Trophoblast cell (in vitro differentiated cells and primary cell): ENCODE data around the gene PSMF1.

Experiments used
- DNase-seq, 2 donors: peaks; one replicate each; pipeline ENCODE4 v3.0.0-alpha.2; 2016
- H2AFZ ChIP-seq: 2 replicates; pipeline ENCODE4 v1.6.1; 2013; ENCODE audit warnings: low read length, moderate library complexity, mild to moderate bottlenecking; ENCODE audit not compliant: insufficient read depth, poor library complexity
- H2AK5ac ChIP-seq: 2 replicates; pipeline ENCODE4 v1.6.1; 2013; ENCODE audit warnings: mild to moderate bottlenecking, low read length
- H2BK120ac ChIP-seq: 2 replicates; pipeline ENCODE4 v1.6.1; 2013; ENCODE audit warnings: low read length, mild to moderate bottlenecking, moderate library complexity; ENCODE audit not compliant: insufficient read depth, poor library complexity
- H2BK12ac ChIP-seq: 2 replicates; pipeline ENCODE4 v1.6.1; 2013; ENCODE audit warnings: mild to moderate bottlenecking, low read length, moderate library complexity
- H2BK5ac ChIP-seq: 2 replicates; pipeline ENCODE4 v1.6.1; 2013; ENCODE audit warnings: low read length, low read depth, moderate library complexity, mild to moderate bottlenecking; ENCODE audit not compliant: poor library complexity
- H3K14ac ChIP-seq: 2 replicates; pipeline ENCODE4 v1.6.1; 2013; ENCODE audit warnings: mild to moderate bottlenecking, low read length
- H3K18ac ChIP-seq: 2 replicates; pipeline ENCODE4 v1.6.1; 2013; ENCODE audit warnings: mild to moderate bottlenecking, low read length
- H3K23ac ChIP-seq: 2 replicates; pipeline ENCODE4 v1.6.1; 2013; ENCODE audit warnings: low read length
- H3K27ac ChIP-seq: 2 replicates; pipeline ENCODE4 v1.5.1; 2013; ENCODE audit warnings: low read depth, mild to moderate bottlenecking, inconsistent platforms, low read length, moderate library complexity
- H3K27me3 ChIP-seq: 2 replicates; pipeline ENCODE4 v1.6.1; 2013; ENCODE audit warnings: inconsistent platforms, mild to moderate bottlenecking, low read length, moderate library complexity; ENCODE audit not compliant: insufficient read depth
- H3K36me3 ChIP-seq, 2 experiments: 1 replicate in 1 of 2; 2 replicates in 1 of 2; pipeline ENCODE4 v1.6.1; 2013; ENCODE audit warnings: low read length in 2 of 2, mild to moderate bottlenecking in 2 of 2, moderate library complexity in 1 of 2; ENCODE audit not compliant: insufficient read depth in 2 of 2, control insufficient read depth in 1 of 2
- H3K4ac ChIP-seq: 2 replicates; pipeline ENCODE4 v1.6.1; 2013; ENCODE audit warnings: low read depth, mild to moderate bottlenecking, low read length, moderate library complexity
- H3K4me1 ChIP-seq, 2 experiments: 1 replicate in 1 of 2; 2 replicates in 1 of 2; pipeline ENCODE4 v1.6.1; 2013; ENCODE audit warnings: low read length in 2 of 2, mild to moderate bottlenecking in 2 of 2, moderate library complexity in 1 of 2; ENCODE audit not compliant: insufficient read depth in 2 of 2, control insufficient read depth in 1 of 2
- H3K4me2 ChIP-seq: 2 replicates; pipeline ENCODE4 v1.6.1; 2013; ENCODE audit warnings: inconsistent platforms, mild to moderate bottlenecking, low read length, moderate library complexity
- H3K4me3 ChIP-seq: 2 replicates; pipeline ENCODE4 v1.5.1; 2013; ENCODE audit warnings: mild to moderate bottlenecking, low read depth, low read length, inconsistent platforms
- H3K79me1 ChIP-seq: one replicate; pipeline ENCODE4 v1.6.1; 2013; ENCODE audit warnings: low read length
- H3K79me2 ChIP-seq: 2 replicates; pipeline ENCODE4 v1.6.1; 2013; ENCODE audit warnings: low read length, mild to moderate bottlenecking; ENCODE audit not compliant: control insufficient read depth, insufficient read depth, poor library complexity
- H3K9ac ChIP-seq: 2 replicates; pipeline ENCODE4 v1.6.1; 2013; ENCODE audit warnings: mild to moderate bottlenecking, low read length
- H3K9me3 ChIP-seq: 2 replicates; pipeline ENCODE4 v1.6.1; 2013; ENCODE audit warnings: low read depth, mild to moderate bottlenecking, control low read depth, inconsistent platforms, low read length; ENCODE audit not compliant: insufficient read depth
- H4K12ac ChIP-seq: 2 replicates; pipeline ENCODE4 v1.6.1; 2013; ENCODE audit warnings: low read depth, mild to moderate bottlenecking, low read length, moderate library complexity
- H4K8ac ChIP-seq: 2 replicates; pipeline ENCODE4 v1.6.1; 2013; ENCODE audit warnings: low read depth, mild to moderate bottlenecking, low read length, moderate library complexity
- H4K91ac ChIP-seq: one replicate; pipeline ENCODE4 v1.6.1; 2013; ENCODE audit warnings: low read depth, mild to moderate bottlenecking, low read length, moderate library complexity
- WGBS: extraction: QIAGEN DNeasy Blood & Tissue Kit; methylation state at CpG from one replicate; pipeline ENCODE4 v1.1.7; 2013; ENCODE audit warnings: missing lambda C conversion rate; ENCODE audit not compliant: insufficient read length, insufficient coverage; ENCODE audit errors: extremely low coverage; 5-methylcytosine and 5-hydroxymethylcytosine counted together

PSMF1 gene

GRCh38 chr20:1122388-1123315, 4.2 kb downstream of the PSMF1 start:
- peaks cover 5% of the 10 kb centered on the region for H3K79me1 ChIP-seq
- H2AK5ac ChIP-seq: no peak overlapping the region
- no peak overlapping the region for H3K4me3 ChIP-seq
- DNase-seq: peak in 1 of 2 donors; percentile 8
- no peak overlapping the region for H3K9ac ChIP-seq
- no peak overlapping the region for H4K91ac ChIP-seq
- WGBS: no CpG with 5 or more reads among the region's 12 CpGs
- no peak overlapping the region for H3K4me2 ChIP-seq
- H2BK5ac ChIP-seq: no peak overlapping the region
- H4K12ac ChIP-seq: no peak overlapping the region
- peaks cover 7 to 10% of the 10 kb centered on the region in 2 experiments for H3K4me1 ChIP-seq
- no peak overlapping the region for H3K14ac ChIP-seq
- H3K36me3 ChIP-seq: peaks cover 11 to 32% of the 10 kb centered on the region in 2 experiments
- no peaks in the 10 kb centered on the region for H3K27me3 ChIP-seq
- H4K8ac ChIP-seq: no peak overlapping the region
- no peak overlapping the region for H3K27ac ChIP-seq
- no peak overlapping the region for H2BK120ac ChIP-seq
- H3K23ac ChIP-seq: no peak overlapping the region
- H3K79me2 ChIP-seq: peaks cover 11% of the 10 kb centered on the region
- H3K4ac ChIP-seq: no peak overlapping the region
- no peak overlapping the region for H2AFZ ChIP-seq
- H2BK12ac ChIP-seq: no peak overlapping the region
- peaks cover 1% of the 10 kb centered on the region for H3K9me3 ChIP-seq
- H3K18ac ChIP-seq: no peak overlapping the region

GRCh38 chr20:1123666-1124065, 5.3 kb downstream of the PSMF1 start:
- no peak overlapping the region for H4K91ac ChIP-seq
- no peak overlapping the region for H3K23ac ChIP-seq
- no peak overlapping the region for H3K4ac ChIP-seq
- H2AFZ ChIP-seq: no peak overlapping the region
- H3K4me1 ChIP-seq: peaks cover 7% of the 10 kb centered on the region in 2 experiments
- H2AK5ac ChIP-seq: no peak overlapping the region
- H3K9me3 ChIP-seq: no peaks in the 10 kb centered on the region
- no peak overlapping the region for H2BK120ac ChIP-seq
- H3K79me1 ChIP-seq: peaks cover 3% of the 10 kb centered on the region
- no peak overlapping the region for H4K8ac ChIP-seq
- H3K79me2 ChIP-seq: peaks cover 10% of the 10 kb centered on the region
- H2BK5ac ChIP-seq: no peak overlapping the region
- DNase-seq: no peak
- H3K4me3 ChIP-seq: no peak overlapping the region
- no peak overlapping the region for H3K14ac ChIP-seq
- H3K36me3 ChIP-seq: peaks cover 11 to 35% of the 10 kb centered on the region in 2 experiments
- H2BK12ac ChIP-seq: no peak overlapping the region
- H3K27me3 ChIP-seq: no peaks in the 10 kb centered on the region
- no peak overlapping the region for H3K27ac ChIP-seq
- no CpG with 5 or more reads among the region's 3 CpGs for WGBS
- no peak overlapping the region for H4K12ac ChIP-seq
- H3K4me2 ChIP-seq: no peak overlapping the region
- no peak overlapping the region for H3K18ac ChIP-seq
- H3K9ac ChIP-seq: no peak overlapping the region

- Histone ChIP-seq H2AFZ (no peak overlapping the region), H3K36me3 (peaks cover 14 to 39% of the 10 kb centered on the region in 2 experiments), H4K91ac (no peak overlapping the region), H4K8ac (no peak overlapping the region), H3K4ac (no peak overlapping the region), H3K4me3 (no peak overlapping the region), H3K27me3 (no peaks in the 10 kb centered on the region), H3K79me1 (no peaks in the 10 kb centered on the region), H2AK5ac (no peak overlapping the region), H3K27ac (no peak overlapping the region), H3K14ac (no peak overlapping the region), H3K23ac (no peak overlapping the region), H2BK12ac (no peak overlapping the region), H3K4me1 (peaks cover 3% of the 10 kb centered on the region in 2 experiments), H2BK120ac (no peak overlapping the region), H3K79me2 (peaks cover 2% of the 10 kb centered on the region), H3K9ac (no peak overlapping the region), H3K4me2 (no peak overlapping the region), H3K18ac (no peak overlapping the region), H4K12ac (no peak overlapping the region), H2BK5ac (no peak overlapping the region), H3K9me3 (no peaks in the 10 kb centered on the region)
- no CpG with 5 or more reads among the region's 3 CpGs for WGBS
- no peak for DNase-seq
These were observed 6.0 kb downstream of the PSMF1 start for GRCh38 chr20:1124421-1124820.

- Histone ChIP-seq H2AK5ac (no peak overlapping the region), H3K4ac (no peak overlapping the region), H3K23ac (no peak overlapping the region), H4K91ac (no peak overlapping the region), H3K36me3 (peaks cover 14 to 42% of the 10 kb centered on the region in 2 experiments), H2BK120ac (no peak overlapping the region), H3K79me2 (no peaks in the 10 kb centered on the region), H3K14ac (no peak overlapping the region), H4K8ac (no peak overlapping the region), H2BK5ac (no peak overlapping the region), H3K9me3 (no peaks in the 10 kb centered on the region), H3K4me3 (no peak overlapping the region), H3K79me1 (no peaks in the 10 kb centered on the region), H3K27me3 (no peaks in the 10 kb centered on the region), H2BK12ac (no peak overlapping the region), H3K27ac (no peak overlapping the region), H3K4me1 (no peaks in the 10 kb centered on the region), H3K9ac (no peak overlapping the region), H2AFZ (no peak overlapping the region), H3K18ac (no peak overlapping the region), H4K12ac (no peak overlapping the region), H3K4me2 (no peak overlapping the region)
- no CpG with 5 or more reads among the region's 7 CpGs for WGBS
- DNase-seq: no peak
These were observed 6.9 kb downstream of the PSMF1 start for GRCh38 chr20:1125277-1125676.
